ENCODE measurements around the gene PKNOX2.

The PKNOX2 gene

DNA sequence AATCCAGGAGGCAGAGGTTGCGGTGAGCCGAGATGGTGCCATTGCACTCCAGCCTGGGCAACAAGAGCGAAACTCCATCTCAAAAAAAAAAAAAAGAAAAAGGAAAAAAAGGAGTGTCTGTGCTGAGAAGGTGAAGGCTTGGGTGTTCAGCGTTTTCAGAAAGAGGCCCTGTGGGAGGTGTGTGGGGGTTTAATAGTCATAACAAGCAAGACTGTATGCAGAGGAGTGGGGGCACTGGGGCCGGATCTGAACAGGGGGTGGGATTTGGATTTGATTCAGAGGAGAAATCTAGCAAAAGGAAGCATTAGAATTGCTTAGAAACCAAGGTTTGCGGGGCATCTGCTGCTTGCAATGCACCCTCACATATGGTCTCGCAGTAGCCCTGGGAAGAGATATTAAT, 195.5 kb downstream of the PKNOX2 start:
- TF ChIP-seq, protein P1, sequence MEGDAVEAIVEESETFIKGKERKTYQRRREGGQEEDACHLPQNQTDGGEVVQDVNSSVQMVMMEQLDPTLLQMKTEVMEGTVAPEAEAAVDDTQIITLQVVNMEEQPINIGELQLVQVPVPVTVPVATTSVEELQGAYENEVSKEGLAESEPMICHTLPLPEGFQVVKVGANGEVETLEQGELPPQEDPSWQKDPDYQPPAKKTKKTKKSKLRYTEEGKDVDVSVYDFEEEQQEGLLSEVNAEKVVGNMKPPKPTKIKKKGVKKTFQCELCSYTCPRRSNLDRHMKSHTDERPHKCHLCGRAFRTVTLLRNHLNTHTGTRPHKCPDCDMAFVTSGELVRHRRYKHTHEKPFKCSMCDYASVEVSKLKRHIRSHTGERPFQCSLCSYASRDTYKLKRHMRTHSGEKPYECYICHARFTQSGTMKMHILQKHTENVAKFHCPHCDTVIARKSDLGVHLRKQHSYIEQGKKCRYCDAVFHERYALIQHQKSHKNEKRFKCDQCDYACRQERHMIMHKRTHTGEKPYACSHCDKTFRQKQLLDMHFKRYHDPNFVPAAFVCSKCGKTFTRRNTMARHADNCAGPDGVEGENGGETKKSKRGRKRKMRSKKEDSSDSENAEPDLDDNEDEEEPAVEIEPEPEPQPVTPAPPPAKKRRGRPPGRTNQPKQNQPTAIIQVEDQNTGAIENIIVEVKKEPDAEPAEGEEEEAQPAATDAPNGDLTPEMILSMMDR (IDR thresholded peaks at IDR 0.05; ENCODE audit: extremely low read depth, missing control alignments) = no peak
- DNase-seq (ENCODE audit: low spot score) = no peak

DNA sequence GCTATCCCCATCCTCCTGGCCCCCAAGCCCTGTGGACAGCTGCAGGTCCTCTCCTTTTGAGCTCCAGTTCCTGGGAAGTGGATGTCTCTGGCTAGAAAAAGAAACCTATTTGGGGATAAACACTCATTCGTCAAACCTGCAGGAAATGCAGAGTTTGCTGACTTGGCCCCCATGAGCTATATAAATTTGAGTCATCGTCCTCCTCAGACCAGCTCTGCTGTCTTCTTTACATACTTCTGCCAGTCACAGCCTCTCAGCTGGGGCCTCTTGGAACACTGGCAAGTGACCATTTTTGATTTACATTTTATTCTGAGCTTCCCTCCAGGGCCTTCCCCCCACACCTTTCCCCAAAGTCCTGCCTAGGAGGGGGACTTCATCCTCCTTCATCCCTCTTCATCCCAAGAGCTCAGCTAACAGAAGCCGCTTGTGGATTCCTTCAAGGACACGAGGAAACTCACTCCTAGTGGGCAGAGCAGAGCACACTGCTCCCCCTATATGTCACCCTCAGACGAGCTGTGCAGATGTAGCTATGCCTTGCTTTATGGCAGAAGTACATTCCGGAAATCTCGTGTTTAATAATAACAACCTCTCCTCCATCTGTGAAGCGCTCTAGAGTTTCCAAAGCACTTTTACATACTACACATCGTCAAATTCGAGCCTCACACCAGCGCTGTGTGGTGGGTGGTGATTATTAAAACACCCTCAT, 199.7 kb downstream of the PKNOX2 start:
- DNase-seq (ENCODE audit: low spot score) = no peak
- TF ChIP-seq, protein P1 (IDR thresholded peaks at IDR 0.05; ENCODE audit: extremely low read depth, missing control alignments) = no peak

DNA sequence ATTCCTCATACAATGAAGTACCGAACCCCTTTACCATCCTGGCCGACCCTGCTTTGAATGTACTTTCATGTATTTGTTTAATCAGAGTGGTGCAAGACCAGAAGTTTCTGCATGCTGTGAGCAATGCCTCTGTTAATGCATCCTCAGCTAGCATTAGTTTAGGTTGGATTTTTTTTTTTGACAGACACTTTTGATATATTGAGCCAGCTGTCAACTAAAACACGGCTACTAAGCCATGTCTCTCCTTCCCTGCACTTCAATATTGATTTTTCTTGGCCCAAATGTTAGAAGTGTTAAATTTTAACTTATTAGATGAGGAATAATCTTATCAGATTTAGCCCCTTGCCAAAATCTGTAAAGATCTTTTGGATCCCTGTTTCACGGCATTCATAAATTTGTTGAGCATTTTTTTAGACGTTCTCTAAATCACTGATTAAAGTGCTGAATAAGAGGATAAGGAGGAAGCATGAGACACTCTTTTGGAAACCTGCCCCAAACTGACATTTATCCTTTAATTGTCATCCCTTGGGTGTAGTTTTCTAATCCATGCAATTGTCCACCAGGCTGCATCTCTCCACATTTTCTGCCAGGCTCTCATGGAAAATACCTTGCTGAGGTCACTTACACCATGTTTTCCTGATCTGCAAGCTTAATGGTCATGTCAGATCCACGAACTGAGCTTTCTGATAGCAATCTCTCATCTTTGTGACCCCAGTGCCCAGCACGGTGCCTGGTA, 200.8 kb downstream of the PKNOX2 start:
- TF ChIP-seq, protein P1 (IDR thresholded peaks at IDR 0.05; ENCODE audit: extremely low read depth, missing control alignments) = no peak
- no peak for DNase-seq (ENCODE audit: low spot score)

DNA sequence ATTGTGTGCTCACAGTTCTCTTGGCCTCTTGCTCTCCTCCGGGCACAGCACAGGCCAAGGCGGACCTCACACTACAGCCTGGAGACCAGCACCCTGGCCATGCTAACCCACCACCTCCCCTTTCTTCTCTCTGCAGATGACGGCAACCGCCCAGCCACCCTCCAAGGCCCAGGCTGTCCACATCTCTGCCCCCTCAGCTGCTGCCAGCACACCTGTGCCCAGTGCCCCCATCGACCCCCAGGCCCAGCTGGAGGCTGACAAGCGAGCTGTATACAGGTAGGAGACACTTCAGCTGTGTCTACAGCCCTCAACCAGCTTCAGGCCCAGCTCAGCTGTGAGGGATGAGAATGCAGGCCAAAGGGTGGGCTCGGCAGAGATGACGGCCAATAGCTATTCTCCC, 203.2 kb downstream of the PKNOX2 start:
- DNase-seq (ENCODE audit: low spot score) = no peak
- TF ChIP-seq, protein P1 (IDR thresholded peaks at IDR 0.05; ENCODE audit: extremely low read depth, missing control alignments) = no peak

DNA sequence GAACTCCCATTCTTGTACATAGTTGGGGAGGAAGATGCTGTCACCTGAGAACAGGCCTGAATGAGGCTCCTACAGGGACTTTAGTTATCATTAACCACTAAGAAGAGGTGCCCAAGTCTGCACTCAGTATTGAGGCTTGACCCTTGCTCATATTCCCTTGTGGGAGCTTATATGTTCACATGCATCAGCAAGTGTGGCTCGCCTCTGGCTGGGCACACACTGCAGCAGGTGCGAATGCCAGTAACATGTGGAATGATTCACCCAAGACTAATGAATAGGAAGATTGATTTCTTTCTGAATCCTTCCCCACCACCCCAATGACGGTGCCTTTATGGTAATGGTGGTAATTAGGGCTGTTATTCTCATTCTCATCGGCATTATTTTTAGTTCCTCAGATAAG, 204.2 kb downstream of the PKNOX2 start:
- DNase-seq (ENCODE audit: low spot score) = no peak
- TF ChIP-seq, protein P1 (IDR thresholded peaks at IDR 0.05; ENCODE audit: extremely low read depth, missing control alignments) = no peak

DNA sequence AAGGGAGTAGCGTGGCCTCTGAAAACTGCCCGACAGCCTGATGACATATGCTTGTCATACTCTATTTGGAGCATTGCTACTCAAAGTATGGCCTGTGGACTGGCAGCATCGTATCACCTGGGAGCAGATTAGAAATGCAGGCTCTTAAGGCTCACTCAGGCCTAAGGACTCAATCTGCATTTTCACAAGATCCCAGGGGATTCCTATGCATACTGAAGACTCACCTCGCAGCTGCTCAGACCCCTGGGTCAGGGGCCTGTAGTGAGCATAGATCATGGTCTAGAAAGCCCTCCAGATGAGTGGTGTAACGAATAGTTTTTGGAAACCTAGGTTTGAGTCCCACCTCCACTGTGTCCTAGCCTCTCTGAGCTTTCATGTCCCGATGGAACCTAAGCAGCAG, 205.3 kb downstream of the PKNOX2 start:
- DNase-seq (ENCODE audit: low spot score) = no peak
- TF ChIP-seq, protein P1 (IDR thresholded peaks at IDR 0.05; ENCODE audit: extremely low read depth, missing control alignments) = no peak

DNA sequence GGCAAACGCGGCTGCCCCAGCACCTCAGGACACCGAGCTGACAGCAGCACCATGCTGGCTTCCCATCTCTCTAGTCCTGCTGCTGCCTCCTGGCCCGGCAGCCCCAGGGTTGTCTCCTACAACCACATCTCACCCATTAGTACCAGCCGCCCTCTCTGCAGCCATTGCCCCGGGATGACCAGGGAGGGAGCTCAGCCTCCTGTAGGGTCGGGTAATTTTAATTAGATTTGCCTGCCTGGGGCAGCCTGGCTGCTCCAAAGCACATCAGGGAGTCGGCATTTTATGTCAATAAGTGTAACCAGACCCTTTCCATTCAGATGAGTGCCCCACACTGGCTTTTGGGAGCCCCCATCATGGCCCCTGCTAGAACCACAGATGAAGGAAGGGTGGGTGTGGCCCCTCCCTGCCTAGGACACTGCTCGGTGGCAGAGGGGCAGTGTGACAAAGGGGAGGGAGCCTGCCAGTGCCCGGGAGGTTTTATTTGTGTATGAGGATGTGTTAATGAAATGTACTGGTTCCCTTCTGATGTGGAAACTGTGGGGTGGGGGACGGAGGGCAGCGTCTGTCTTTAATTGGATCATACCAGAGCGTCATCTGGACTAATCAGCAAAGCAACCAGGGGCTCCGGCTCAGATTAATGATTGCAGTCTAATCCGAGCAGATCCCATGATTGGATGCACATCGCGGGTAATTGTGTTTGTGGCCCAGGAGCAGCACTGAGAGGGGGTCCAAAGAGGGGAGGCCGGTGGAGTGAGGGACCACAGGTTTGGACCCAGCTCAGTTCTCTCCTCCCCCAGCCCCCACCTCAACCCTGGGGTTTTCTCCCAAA, 206.2 kb downstream of the PKNOX2 start:
- DNase-seq (ENCODE audit: low spot score) = no peak

More for the DNA sequence above, 206.2 kb downstream of the PKNOX2 start:
- TF ChIP-seq, protein P1 (IDR thresholded peaks at IDR 0.05; ENCODE audit: extremely low read depth, missing control alignments) = no peak

Measured in GM20000 (cell line).